PC-9 (cell line): ENCODE data around the gene CTDSP1. TPM values are rescaled to one million over a fixed set of nuclear protein-coding genes. Genes with fewer than 3 reads are reported as not detected.

Experiments used
- BruUV-seq: library from RNA; stranded (reverse); fragments of 400-500 nt; replicated peaks from 2 replicates; lab custom pipeline; 2021; lab: Mats Ljungman, UMichigan
- CTCF ChIA-PET: fragments of 300-600 bp; sonication (Branson Sonifier 250); formaldehyde crosslinking; loops from one replicate; lab custom pipeline; 2022; ENCODE audit warnings: antibody characterized with exemption; lab: Charles Lee
- POLR2A ChIA-PET: fragments of 300-600 bp; sonication (Branson Sonifier 250); formaldehyde crosslinking; loops from one replicate; lab custom pipeline; 2022; ENCODE audit warnings: antibody characterized with exemption; ENCODE audit not compliant: unreplicated experiment; lab: Charles Lee
- DNase-seq, 2 experiments: peaks; one replicate each; pipeline versions ENCODE4 v3.0.0 to v3.0.0-alpha.2; 2015 to 2022; ENCODE audit warnings: mixed read lengths in 1 of 2
- H2AFZ ChIP-seq: fragments of 200-600 bp; sonication (generic); 2 replicates; pipeline ENCODE4 v1.8.1; 2017; ENCODE audit warnings: antibody characterized with exemption
- H3F3A ChIP-seq: fragments of 200-600 bp; sonication (generic); 2 replicates; pipeline ENCODE4 v1.8.1; 2017; ENCODE audit warnings: antibody characterized with exemption, mild to moderate bottlenecking, low read depth; ENCODE audit not compliant: insufficient read depth
- H3K27ac ChIP-seq: fragments of 200-600 bp; sonication (generic); 2 replicates; pipeline ENCODE4 v1.6.1; 2016; ENCODE audit warnings: mixed run types
- H3K27me3 ChIP-seq: fragments of 200-600 bp; sonication (generic); 2 replicates; pipeline ENCODE4 v1.6.1; 2016; ENCODE audit warnings: low read depth, mixed run types; ENCODE audit not compliant: insufficient read depth
- H3K36me3 ChIP-seq: fragments of 200-600 bp; sonication (generic); 2 replicates; pipeline ENCODE4 v1.6.1; 2016; ENCODE audit warnings: low read depth, mixed run types
- H3K4me1 ChIP-seq: fragments of 200-600 bp; sonication (generic); replicated peaks from 2 replicates; pipeline ENCODE4 v1.6.1; 2016; ENCODE audit warnings: mixed run types; ENCODE audit not compliant: insufficient read depth
- H3K4me2 ChIP-seq: fragments of 200-600 bp; sonication (generic); 2 replicates; pipeline ENCODE4 v1.6.1; 2017; ENCODE audit warnings: mixed run types
- H3K4me3 ChIP-seq: fragments of 200-600 bp; sonication (generic); 2 replicates; pipeline ENCODE4 v1.6.1; 2016; ENCODE audit warnings: mixed run types
- H3K79me2 ChIP-seq: fragments of 200-600 bp; sonication (generic); 2 replicates; pipeline ENCODE4 v1.6.1; 2017; ENCODE audit warnings: low read depth, mixed run types
- H3K9me2 ChIP-seq: fragments of 200-600 bp; sonication (generic); 2 replicates; pipeline ENCODE4 v1.8.1; 2017; ENCODE audit warnings: mild to moderate bottlenecking; ENCODE audit not compliant: insufficient read depth
- H3K9me3 ChIP-seq: fragments of 200-600 bp; sonication (generic); 2 replicates; pipeline ENCODE4 v1.8.1; 2016; ENCODE audit warnings: low read depth; ENCODE audit not compliant: insufficient read depth
- H4K20me1 ChIP-seq: fragments of 200-600 bp; sonication (generic); 2 replicates; pipeline ENCODE4 v1.8.1; 2017; ENCODE audit not compliant: insufficient read depth
- CTCF ChIP-seq: fragments of 200-600 bp; sonication (generic); conservative IDR thresholded peaks from 2 replicates; pipeline ENCODE4 v1.6.1; 2017; ENCODE audit warnings: mixed run types, antibody characterized with exemption, mild to moderate bottlenecking, moderate library complexity
- EZH2 ChIP-seq: fragments of 200-600 bp; sonication (generic); IDR thresholded peaks from 2 replicates; pipeline ENCODE4 v1.8.0; 2017; ENCODE audit warnings: antibody characterized with exemption, low read depth
- intact Hi-C: fragments of 100-400 bp; cut with micrococcal nuclease; formaldehyde crosslinking; loops from one replicate; pipeline ENCODE4 v1.10.0; 2022; ENCODE audit not compliant: unreplicated experiment
- microRNA-seq: library from miRNA; unstranded; fragments of <30 nt; microRNA quantifications from one replicate; pipeline ENCODE4 v1.2.0, GENCODE V29; 2021; ENCODE audit warnings: borderline number of aligned reads, borderline replicate concordance
- total RNA-seq: library from RNA; stranded (reverse); gene quantifications from 2 replicates; pipeline ENCODE4 v1.2.3, GENCODE V29; 2021

Gene CTDSP1
- total RNA-seq, 1 experiment from 2014 or later, result 61.8 TPM

DNA sequence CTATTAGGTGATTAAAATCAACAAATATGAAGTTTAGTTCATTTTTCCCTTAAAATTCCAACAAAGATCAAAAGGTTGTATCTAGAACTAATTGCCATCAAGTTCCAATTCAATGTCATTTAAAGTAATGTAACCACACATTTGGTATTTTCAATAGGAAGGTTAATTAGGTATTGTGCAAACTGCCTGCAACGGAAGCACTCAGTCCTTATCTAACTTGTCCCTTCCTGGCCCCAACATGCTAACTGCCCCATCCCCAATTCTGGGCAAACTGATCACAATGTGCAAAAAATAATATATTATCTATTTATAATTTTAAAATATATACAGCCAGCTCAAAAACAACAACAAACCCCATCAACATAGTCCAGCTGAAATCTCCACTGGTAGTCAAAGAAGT lies 52.4 kb downstream of the CTDSP1 start:
- Histone ChIP-seq H3K27me3 (no peaks in the 10 kb centered on the region), H3K4me1 (peaks cover 25% of the 10 kb centered on the region), H3K36me3 (peaks cover 13% of the 10 kb centered on the region), H3K9me2 (peaks cover 5% of the 10 kb centered on the region; the same call in 1 of the 2 replicates), H3F3A (peaks cover 20% of the 10 kb centered on the region; the same call in 1 of the 2 replicates), H3K4me2 (no peak overlapping the region), H3K27ac (no peak overlapping the region), H3K9me3 (no peaks in the 10 kb centered on the region), H3K79me2 (no peaks in the 10 kb centered on the region), H3K4me3 (no peak overlapping the region), H2AFZ (no peak overlapping the region), H4K20me1 (no peaks in the 10 kb centered on the region; the same call in 1 of the 2 replicates)
- BruUV-seq, result no TSS peak
- DNase-seq, result no peak
- TF ChIP-seq EZH2 (no peak), CTCF (no peak)
- CTCF ChIA-PET, result no interaction called here
- POLR2A ChIA-PET, result no interaction called here
- intact Hi-C loops, result no loop called here

Small RNAs within 50 kb of the gene (microRNA-seq; reads per million reads assigned to microRNA genes)
- gene MIR26B, result 21,025 reads per million, percentile 96 among the genes with 10 or more reads in this experiment

Other genes starting within 250 kb of the CTDSP1 start
- gene CXCR1, start 232.9 kb upstream of the CTDSP1 start, total RNA-seq, result not detected in 2 replicates
- 228 and 273 TPM in 2 replicates for gene ARPC2, start 182.7 kb upstream of the CTDSP1 start, total RNA-seq
- gene GPBAR1, start 138.9 kb upstream of the CTDSP1 start, total RNA-seq, result 0.20 and 0.22 TPM in 2 replicates
- gene AAMP, start 129.7 kb upstream of the CTDSP1 start, total RNA-seq, result 126 and 165 TPM in 2 replicates
- gene PNKD, start 129.3 kb upstream of the CTDSP1 start, total RNA-seq, result 94.7 and 102 TPM in 2 replicates
- gene TMBIM1, start 107.4 kb upstream of the CTDSP1 start, total RNA-seq, result 172 and 187 TPM in 2 replicates
- 1.1 and 2.4 TPM in 2 replicates for gene CATIP, start 43.0 kb upstream of the CTDSP1 start, total RNA-seq
- gene SLC11A1, start 17.6 kb upstream of the CTDSP1 start, total RNA-seq, result 0.35 and 0.44 TPM in 2 replicates
- not detected in 2 replicates for gene VIL1, start 19.3 kb downstream of the CTDSP1 start, total RNA-seq
- 13.1 and 15.4 TPM in 2 replicates for gene USP37, start 168.5 kb downstream of the CTDSP1 start, total RNA-seq
- 45.8 and 46.0 TPM in 2 replicates for gene CNOT9, start 169.0 kb downstream of the CTDSP1 start, total RNA-seq
- 0.74 and 1.3 TPM in 2 replicates for gene PLCD4, start 208.0 kb downstream of the CTDSP1 start, total RNA-seq